ENCODE data around the gene ISG15. TPM values are rescaled to one million over a fixed set of nuclear protein-coding genes. Genes with fewer than 3 reads are reported as not detected.

Gene ISG15
- total and polyA plus RNA-seq, 9 of the 15 experiments (the other 6 are each of a cell fraction or from before 2014, with no cell fraction given) = 0.40 to 58.3 (median 12.2) TPM

DNA sequence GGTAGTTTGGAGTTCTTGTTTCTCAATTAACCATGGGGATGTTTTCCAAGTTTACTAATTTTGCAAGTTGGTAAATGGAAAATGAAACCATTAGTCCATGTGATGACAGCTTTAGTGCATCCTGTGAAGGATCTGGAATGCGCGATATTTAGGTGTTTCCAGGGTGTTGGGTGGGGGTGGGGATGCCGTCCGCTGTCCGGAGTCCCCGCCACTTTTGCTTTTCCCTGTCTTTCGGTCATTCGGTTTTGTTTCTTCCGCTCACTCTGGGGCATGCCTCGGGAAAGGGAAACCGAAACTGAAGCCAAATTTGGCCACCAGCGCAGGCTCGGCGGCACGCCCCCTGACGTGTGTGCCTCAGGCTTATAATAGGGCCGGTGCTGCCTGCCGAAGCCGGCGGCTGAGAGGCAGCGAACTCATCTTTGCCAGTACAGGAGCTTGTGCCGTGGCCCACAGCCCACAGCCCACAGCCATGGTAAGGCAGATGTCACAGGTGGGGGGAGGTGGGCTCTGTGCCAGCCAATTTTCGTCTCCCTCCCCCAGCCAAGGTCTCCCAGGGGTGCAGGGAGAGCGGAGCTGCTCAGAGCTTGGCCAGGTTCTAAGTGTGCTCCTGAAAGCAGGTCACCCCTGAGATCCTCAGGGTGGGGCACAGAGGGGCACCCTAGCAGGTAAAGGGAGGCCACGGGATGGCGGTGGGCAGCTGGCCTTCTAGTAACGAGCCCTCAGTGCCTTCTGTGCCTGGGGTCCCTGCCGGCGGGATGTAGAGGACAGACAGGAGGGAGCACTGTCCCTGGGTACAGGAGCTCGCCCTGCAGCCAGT lies at the start of gene ISG15 (continued):
- TF ChIP-seq, protein P1, sequence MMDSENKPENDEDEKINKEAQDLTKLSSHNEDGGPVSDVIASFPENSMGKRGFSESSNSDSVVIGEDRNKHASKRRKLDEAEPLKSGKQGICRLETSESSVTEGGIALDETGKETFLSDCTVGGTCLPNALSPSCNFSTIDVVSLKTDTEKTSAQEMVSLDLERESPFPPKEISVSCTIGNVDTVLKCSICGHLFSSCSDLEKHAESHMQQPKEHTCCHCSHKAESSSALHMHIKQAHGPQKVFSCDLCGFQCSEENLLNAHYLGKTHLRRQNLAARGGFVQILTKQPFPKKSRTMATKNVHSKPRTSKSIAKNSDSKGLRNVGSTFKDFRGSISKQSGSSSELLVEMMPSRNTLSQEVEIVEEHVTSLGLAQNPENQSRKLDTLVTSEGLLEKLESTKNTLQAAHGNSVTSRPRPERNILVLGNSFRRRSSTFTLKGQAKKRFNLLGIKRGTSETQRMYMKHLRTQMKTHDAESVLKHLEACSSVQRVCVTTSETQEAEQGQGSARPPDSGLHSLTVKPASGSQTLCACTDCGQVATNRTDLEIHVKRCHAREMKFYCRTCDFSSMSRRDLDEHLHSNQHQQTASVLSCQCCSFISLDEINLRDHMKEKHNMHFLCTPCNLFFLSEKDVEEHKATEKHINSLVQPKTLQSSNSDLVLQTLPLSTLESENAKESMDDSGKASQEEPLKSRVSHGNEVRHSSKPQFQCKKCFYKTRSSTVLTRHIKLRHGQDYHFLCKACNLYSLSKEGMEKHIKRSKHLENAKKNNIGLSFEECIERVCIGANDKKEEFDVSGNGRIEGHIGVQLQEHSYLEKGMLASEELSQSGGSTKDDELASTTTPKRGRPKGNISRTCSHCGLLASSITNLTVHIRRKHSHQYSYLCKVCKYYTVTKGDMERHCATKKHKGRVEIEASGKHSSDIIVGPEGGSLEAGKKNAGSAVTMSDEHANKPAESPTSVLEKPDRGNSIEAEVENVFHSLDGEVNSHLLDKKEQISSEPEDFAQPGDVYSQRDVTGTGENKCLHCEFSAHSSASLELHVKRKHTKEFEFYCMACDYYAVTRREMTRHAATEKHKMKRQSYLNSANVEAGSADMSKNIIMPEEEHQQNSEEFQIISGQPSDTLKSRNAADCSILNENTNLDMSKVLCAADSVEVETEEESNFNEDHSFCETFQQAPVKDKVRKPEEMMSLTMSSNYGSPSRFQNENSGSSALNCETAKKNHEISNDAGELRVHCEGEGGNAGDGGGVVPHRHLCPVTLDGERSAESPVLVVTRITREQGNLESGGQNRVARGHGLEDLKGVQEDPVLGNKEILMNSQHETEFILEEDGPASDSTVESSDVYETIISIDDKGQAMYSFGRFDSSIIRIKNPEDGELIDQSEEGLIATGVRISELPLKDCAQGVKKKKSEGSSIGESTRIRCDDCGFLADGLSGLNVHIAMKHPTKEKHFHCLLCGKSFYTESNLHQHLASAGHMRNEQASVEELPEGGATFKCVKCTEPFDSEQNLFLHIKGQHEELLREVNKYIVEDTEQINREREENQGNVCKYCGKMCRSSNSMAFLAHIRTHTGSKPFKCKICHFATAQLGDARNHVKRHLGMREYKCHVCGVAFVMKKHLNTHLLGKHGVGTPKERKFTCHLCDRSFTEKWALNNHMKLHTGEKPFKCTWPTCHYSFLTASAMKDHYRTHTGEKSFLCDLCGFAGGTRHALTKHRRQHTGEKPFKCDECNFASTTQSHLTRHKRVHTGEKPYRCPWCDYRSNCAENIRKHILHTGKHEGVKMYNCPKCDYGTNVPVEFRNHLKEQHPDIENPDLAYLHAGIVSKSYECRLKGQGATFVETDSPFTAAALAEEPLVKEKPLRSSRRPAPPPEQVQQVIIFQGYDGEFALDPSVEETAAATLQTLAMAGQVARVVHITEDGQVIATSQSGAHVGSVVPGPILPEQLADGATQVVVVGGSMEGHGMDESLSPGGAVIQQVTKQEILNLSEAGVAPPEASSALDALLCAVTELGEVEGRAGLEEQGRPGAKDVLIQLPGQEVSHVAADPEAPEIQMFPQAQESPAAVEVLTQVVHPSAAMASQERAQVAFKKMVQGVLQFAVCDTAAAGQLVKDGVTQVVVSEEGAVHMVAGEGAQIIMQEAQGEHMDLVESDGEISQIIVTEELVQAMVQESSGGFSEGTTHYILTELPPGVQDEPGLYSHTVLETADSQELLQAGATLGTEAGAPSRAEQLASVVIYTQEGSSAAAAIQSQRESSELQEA (IDR thresholded peaks at IDR 0.05; ENCODE audit: low read depth) = no peak
- TF ChIP-seq, protein P2, sequence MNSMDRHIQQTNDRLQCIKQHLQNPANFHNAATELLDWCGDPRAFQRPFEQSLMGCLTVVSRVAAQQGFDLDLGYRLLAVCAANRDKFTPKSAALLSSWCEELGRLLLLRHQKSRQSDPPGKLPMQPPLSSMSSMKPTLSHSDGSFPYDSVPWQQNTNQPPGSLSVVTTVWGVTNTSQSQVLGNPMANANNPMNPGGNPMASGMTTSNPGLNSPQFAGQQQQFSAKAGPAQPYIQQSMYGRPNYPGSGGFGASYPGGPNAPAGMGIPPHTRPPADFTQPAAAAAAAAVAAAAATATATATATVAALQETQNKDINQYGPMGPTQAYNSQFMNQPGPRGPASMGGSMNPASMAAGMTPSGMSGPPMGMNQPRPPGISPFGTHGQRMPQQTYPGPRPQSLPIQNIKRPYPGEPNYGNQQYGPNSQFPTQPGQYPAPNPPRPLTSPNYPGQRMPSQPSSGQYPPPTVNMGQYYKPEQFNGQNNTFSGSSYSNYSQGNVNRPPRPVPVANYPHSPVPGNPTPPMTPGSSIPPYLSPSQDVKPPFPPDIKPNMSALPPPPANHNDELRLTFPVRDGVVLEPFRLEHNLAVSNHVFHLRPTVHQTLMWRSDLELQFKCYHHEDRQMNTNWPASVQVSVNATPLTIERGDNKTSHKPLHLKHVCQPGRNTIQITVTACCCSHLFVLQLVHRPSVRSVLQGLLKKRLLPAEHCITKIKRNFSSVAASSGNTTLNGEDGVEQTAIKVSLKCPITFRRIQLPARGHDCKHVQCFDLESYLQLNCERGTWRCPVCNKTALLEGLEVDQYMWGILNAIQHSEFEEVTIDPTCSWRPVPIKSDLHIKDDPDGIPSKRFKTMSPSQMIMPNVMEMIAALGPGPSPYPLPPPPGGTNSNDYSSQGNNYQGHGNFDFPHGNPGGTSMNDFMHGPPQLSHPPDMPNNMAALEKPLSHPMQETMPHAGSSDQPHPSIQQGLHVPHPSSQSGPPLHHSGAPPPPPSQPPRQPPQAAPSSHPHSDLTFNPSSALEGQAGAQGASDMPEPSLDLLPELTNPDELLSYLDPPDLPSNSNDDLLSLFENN (IDR thresholded peaks at IDR 0.05; ENCODE audit: low read depth in 2 of 2, low read length in 2 of 2) = no peak
- TF ChIP-seq, protein P3, sequence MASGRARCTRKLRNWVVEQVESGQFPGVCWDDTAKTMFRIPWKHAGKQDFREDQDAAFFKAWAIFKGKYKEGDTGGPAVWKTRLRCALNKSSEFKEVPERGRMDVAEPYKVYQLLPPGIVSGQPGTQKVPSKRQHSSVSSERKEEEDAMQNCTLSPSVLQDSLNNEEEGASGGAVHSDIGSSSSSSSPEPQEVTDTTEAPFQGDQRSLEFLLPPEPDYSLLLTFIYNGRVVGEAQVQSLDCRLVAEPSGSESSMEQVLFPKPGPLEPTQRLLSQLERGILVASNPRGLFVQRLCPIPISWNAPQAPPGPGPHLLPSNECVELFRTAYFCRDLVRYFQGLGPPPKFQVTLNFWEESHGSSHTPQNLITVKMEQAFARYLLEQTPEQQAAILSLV (tag; IDR thresholded peaks at IDR 0.05) = peak; percentile 89
- TF ChIP-seq YY1 (IDR thresholded peaks at IDR 0.05; ENCODE audit: borderline replicate concordance in 1 of 3, control insufficient read depth in 1 of 3, extremely low read depth in 1 of 3, insufficient read depth in 3 of 3, insufficient read length in 1 of 3, insufficient replicate concordance in 2 of 3, low read depth in 1 of 3, low read length in 2 of 3) (peak in 1 of 3 experiments; percentile 33), ZNF589 (CRISPR knock-in tag; IDR thresholded peaks at IDR 0.05; ENCODE audit: low read depth) (no peak), ZNF3 (CRISPR knock-in tag; IDR thresholded peaks at IDR 0.05) (no peak), ZNF445 (CRISPR knock-in tag; IDR thresholded peaks at IDR 0.05; ENCODE audit: low read depth) (no peak), GATAD2A (IDR thresholded peaks at IDR 0.05) (no peak), KHSRP (IDR thresholded peaks at IDR 0.05) (no peak), NELFE (IDR thresholded peaks at IDR 0.05; ENCODE audit: insufficient read depth, insufficient read length) (no peak)
- TF ChIP-seq, protein P4, sequence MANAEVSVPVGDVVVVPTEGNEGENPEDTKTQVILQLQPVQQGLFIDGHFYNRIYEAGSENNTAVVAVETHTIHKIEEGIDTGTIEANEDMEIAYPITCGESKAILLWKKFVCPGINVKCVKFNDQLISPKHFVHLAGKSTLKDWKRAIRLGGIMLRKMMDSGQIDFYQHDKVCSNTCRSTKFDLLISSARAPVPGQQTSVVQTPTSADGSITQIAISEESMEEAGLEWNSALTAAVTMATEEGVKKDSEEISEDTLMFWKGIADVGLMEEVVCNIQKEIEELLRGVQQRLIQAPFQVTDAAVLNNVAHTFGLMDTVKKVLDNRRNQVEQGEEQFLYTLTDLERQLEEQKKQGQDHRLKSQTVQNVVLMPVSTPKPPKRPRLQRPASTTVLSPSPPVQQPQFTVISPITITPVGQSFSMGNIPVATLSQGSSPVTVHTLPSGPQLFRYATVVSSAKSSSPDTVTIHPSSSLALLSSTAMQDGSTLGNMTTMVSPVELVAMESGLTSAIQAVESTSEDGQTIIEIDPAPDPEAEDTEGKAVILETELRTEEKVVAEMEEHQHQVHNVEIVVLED (CRISPR knock-in tag; IDR thresholded peaks at IDR 0.05) = peak; percentile 21; the same call in 1 of the 2 replicates
